HepG2 (cell line): ENCODE measurements around the gene MRPL20. TPM values are rescaled to one million over a fixed set of nuclear protein-coding genes. Genes with fewer than 3 reads are reported as not detected.

Experiments used
- ATAC-seq: fragments of 200-7000 bp; cut with Tn5 transposase; 3 replicates; pipeline ENCODE4 v1.9.1; 2020; ENCODE audit warnings: mild to moderate bottlenecking, moderate library complexity
- BruUV-seq: library from RNA; stranded (reverse); fragments of 400-500 nt; replicated peaks from 2 replicates; lab custom pipeline; 2021; lab: Mats Ljungman, UMichigan
- CTCF ChIA-PET: fragments of 300-600 bp; formaldehyde crosslinking; extraction: SDS; loops from one replicate; lab custom pipeline; 2021; ENCODE audit warnings: low total read pairs, inconsistent platforms, low intra/inter-chr PET ratio; lab: Yijun Ruan, JAX
- POLR2A ChIA-PET: fragments of 350-600 bp; sonication (Branson Sonifier 250); formaldehyde crosslinking; loops from one replicate; lab custom pipeline; 2020; ENCODE audit warnings: antibody characterized with exemption, inconsistent platforms; lab: Yijun Ruan, JAX
- DNase-seq: peaks from one replicate; pipeline ENCODE4 v3.0.0-alpha.2; 2015; ENCODE audit warnings: low spot score
- FAIRE-seq: peaks from 3 replicates; lab custom pipeline; 2011; peaks lifted over from hg19 to GRCh38; lab: Jason Lieb, UNC
- H2AFZ ChIP-seq: one replicate; pipeline ENCODE4 v1.6.1; 2011; ENCODE audit warnings: low read length, inconsistent platforms
- H3K27ac ChIP-seq: fragments of 300-600 bp; 3 replicates; pipeline ENCODE4 v1.8.0; 2011; ENCODE audit warnings: mixed run types, mild to moderate bottlenecking, mixed read lengths, low read length, inconsistent platforms; ENCODE audit not compliant: insufficient read depth; ENCODE audit errors: extremely low read length
- H3K27me3 ChIP-seq, 2 experiments: fragments of 200-600 bp in 1 of 2; 2 replicates in 1 of 2; 3 replicates in 1 of 2; pipeline versions ENCODE4 v1.6.0 to v1.8.0; 2011; ENCODE audit warnings: low read length in 2 of 2, mild to moderate bottlenecking in 2 of 2, moderate library complexity in 2 of 2, inconsistent platforms in 1 of 2; ENCODE audit not compliant: insufficient read depth in 2 of 2, control insufficient read depth in 1 of 2
- H3K36me3 ChIP-seq, 2 experiments: fragments of 200-600 bp in 1 of 2; replicated peaks in 1 of 2; 2 replicates in 1 of 2; 3 replicates in 1 of 2; pipeline versions ENCODE4 v1.5.1 to v1.8.0; 2011; ENCODE audit warnings: low read length in 2 of 2, inconsistent platforms in 1 of 2; ENCODE audit not compliant: insufficient read depth in 2 of 2, control insufficient read depth in 1 of 2
- H3K4me1 ChIP-seq: 2 replicates; pipeline ENCODE4 v1.5.1; 2012; ENCODE audit warnings: low read length, inconsistent platforms; ENCODE audit not compliant: insufficient read depth
- H3K4me2 ChIP-seq: 2 replicates; pipeline ENCODE4 v1.6.0; 2011; ENCODE audit warnings: low read depth, low read length, inconsistent platforms
- H3K4me3 ChIP-seq, 3 experiments: fragments of 200-600 bp in 1 of 3; sonication (generic), shearing (Covaris generic) in 1 of 3; replicated peaks in 1 of 3; 2 replicates each; pipeline ENCODE4 v1.5.1; 2011 to 2016; ENCODE audit warnings: low read length in 3 of 3, inconsistent platforms in 2 of 3, low read depth in 2 of 3, mild to moderate bottlenecking in 2 of 3, control low read depth in 1 of 3, mixed read lengths in 1 of 3; ENCODE audit not compliant: insufficient read depth in 1 of 3
- H3K79me2 ChIP-seq: one replicate; pipeline ENCODE4 v1.6.1; 2011; ENCODE audit warnings: low read length, inconsistent platforms; ENCODE audit not compliant: insufficient read depth
- H3K9ac ChIP-seq: 2 replicates; pipeline ENCODE4 v1.6.0; 2011; ENCODE audit warnings: mild to moderate bottlenecking, low read depth, low read length, inconsistent platforms; ENCODE audit not compliant: insufficient read depth
- H3K9me3 ChIP-seq: 2 replicates; pipeline ENCODE4 v1.5.1; 2012; ENCODE audit warnings: mild to moderate bottlenecking, low read length
- H4K20me1 ChIP-seq: 2 replicates; pipeline ENCODE4 v1.6.0; 2011; ENCODE audit warnings: inconsistent platforms, mild to moderate bottlenecking, low read length, moderate library complexity; ENCODE audit not compliant: insufficient read depth
- DR1 ChIP-seq: sonication (generic); formaldehyde crosslinking; IDR thresholded peaks from 2 replicates; pipeline ENCODE4 v1.8.0; 2021; ENCODE audit warnings: mild to moderate bottlenecking, missing genetic modification reagents, inconsistent platforms
- FOXC1 ChIP-seq: sonication (generic); formaldehyde crosslinking; IDR thresholded peaks from 2 replicates; pipeline ENCODE4 v1.8.0; 2022; ENCODE audit warnings: mild to moderate bottlenecking, missing genetic modification reagents, borderline replicate concordance
- JARID2 ChIP-seq: sonication (generic); formaldehyde crosslinking; IDR thresholded peaks from 2 replicates; pipeline ENCODE4 v1.8.1; 2023; ENCODE audit warnings: missing genetic modification reagents, inconsistent platforms; ENCODE audit not compliant: insufficient replicate concordance
- MTF2 ChIP-seq: sonication (generic); formaldehyde crosslinking; IDR thresholded peaks from 2 replicates; pipeline ENCODE4 v1.5.0; 2020; ENCODE audit warnings: missing genetic modification reagents, borderline replicate concordance
- NCOA1 ChIP-seq: sonication (generic); formaldehyde crosslinking; IDR thresholded peaks from 2 replicates; pipeline ENCODE4 v1.9.0; 2021; ENCODE audit warnings: missing genetic modification reagents
- TAF1 ChIP-seq: sonication (generic); formaldehyde crosslinking; IDR thresholded peaks from 2 replicates; pipeline ENCODE4 v1.4.0; 2020; ENCODE audit warnings: missing genetic modification reagents
- ZNF337 ChIP-seq: sonication (generic); formaldehyde crosslinking; IDR thresholded peaks from 2 replicates; pipeline ENCODE4 v1.5.1; 2020; ENCODE audit warnings: missing genetic modification reagents, low read depth, mild to moderate bottlenecking, borderline replicate concordance
- ZNF552 ChIP-seq: sonication (generic); formaldehyde crosslinking; IDR thresholded peaks from 2 replicates; pipeline ENCODE4 v1.9.0; 2022; ENCODE audit warnings: missing genetic modification reagents, mild to moderate bottlenecking, borderline replicate concordance
- ZNF761 ChIP-seq: sonication (generic); formaldehyde crosslinking; conservative IDR thresholded peaks from 2 replicates; pipeline ENCODE4 v1.4.0; 2020; ENCODE audit warnings: mild to moderate bottlenecking, missing genetic modification reagents
- WGBS: methylation state at CpG from one replicate; pipeline ENCODE4 v1.1.6; 2017; ENCODE audit warnings: low lambda C conversion rate; 5-methylcytosine and 5-hydroxymethylcytosine counted together
- in situ Hi-C: cut with HindIII; loops from 2 replicates; pipeline ENCODE4 v1.10.0; 2017; ENCODE audit warnings: low pct_unique_long_range_greater_than_20kb; ENCODE audit not compliant: extremely low pct_ligation_motif_present
- intact Hi-C: fragments of 100-400 bp; cut with micrococcal nuclease; formaldehyde crosslinking; loops from one replicate; pipeline ENCODE4 v1.10.0; 2022; ENCODE audit not compliant: unreplicated experiment
- polyA plus RNA-seq, 8 experiments: library from polyadenylated mRNA; depleted of rRNA in 3 of 8; stranded (reverse) in 7 of 8; unstranded in 1 of 8; fragments of >200 nt; fragmentation: Illumina TruSeq in 4 of 8; extraction: Trizol in 4 of 8; gene quantifications; 2 replicates each; pipeline versions ENCODE4 v1.2.1 to v1.2.3, GENCODE V29; 2011 to 2016; ENCODE audit warnings: low read depth in 4 of 8, missing spikeins in 1 of 8, mixed read lengths in 1 of 8; ENCODE audit not compliant: insufficient read depth in 1 of 8
- total RNA-seq, 5 experiments: library from RNA; depleted of rRNA; stranded (reverse); fragments of >200 nt; fragmentation: Illumina TruSeq; extraction: Trizol; gene quantifications; 2 replicates each; pipeline ENCODE4 v1.2.3, GENCODE V29; 2016; ENCODE audit warnings: low read depth in 1 of 5
- TF ChIP-seq, protein P1 (sequence below): sonication (generic); formaldehyde crosslinking; conservative IDR thresholded peaks from 2 replicates; pipeline ENCODE4 v1.8.1; 2023; ENCODE audit warnings: missing genetic modification reagents
- TF ChIP-seq, protein P2 (sequence below): sonication (generic); formaldehyde crosslinking; IDR thresholded peaks from 2 replicates; pipeline ENCODE4 v1.4.0; 2020; ENCODE audit warnings: mild to moderate bottlenecking, missing genetic modification reagents
- TF ChIP-seq, protein P3 (sequence below): sonication (generic); formaldehyde crosslinking; IDR thresholded peaks from 2 replicates; pipeline ENCODE4 v1.5.0; 2020; ENCODE audit warnings: missing genetic modification reagents

The MRPL20 gene
- total and polyA plus RNA-seq, 2 of the 13 experiments (the other 11 are each of a cell fraction or from before 2014, with no cell fraction given): 59.2 to 127 TPM

DNA sequence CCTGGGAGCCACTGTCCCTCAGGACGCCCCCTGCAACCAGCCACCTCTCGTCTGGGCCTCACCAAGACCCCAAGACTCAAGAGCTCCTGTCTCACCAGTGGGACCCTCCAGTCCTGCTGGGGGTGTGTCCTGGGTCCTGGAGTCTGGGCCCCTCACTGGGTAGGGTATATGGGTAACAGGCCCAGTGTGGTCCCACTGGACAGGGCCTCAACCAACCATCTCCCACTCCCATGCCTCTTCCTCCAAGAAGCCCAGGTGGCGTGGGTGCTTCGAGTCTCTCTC, 27.7 kb upstream of the MRPL20 start:
- intact Hi-C loops (no loop called here), in situ Hi-C loops (loop anchor here (5.0 kb wide), 1 partner anchor 32 kb away; no protein-coding TSS in a partner anchor)
- Histone ChIP-seq H3K9me3 (no peaks in the 10 kb centered on the region), H3K4me3 (peak overlapping the region; percentile 72 to 88 (median 84)), H3K27me3 (no peaks in the 10 kb centered on the region), H4K20me1 (no peaks in the 10 kb centered on the region), H3K27ac (peak overlapping the region; percentile 94), H2AFZ (no peak overlapping the region), H3K4me2 (peak overlapping the region; percentile 89), H3K79me2 (peaks cover 31% of the 10 kb centered on the region), H3K36me3 (no peaks in the 10 kb centered on the region; a peak in 1 of 5 replicates), H3K4me1 (peaks cover 57% of the 10 kb centered on the region), H3K9ac (peak overlapping the region; percentile 85)
- TF ChIP-seq, protein P1, sequence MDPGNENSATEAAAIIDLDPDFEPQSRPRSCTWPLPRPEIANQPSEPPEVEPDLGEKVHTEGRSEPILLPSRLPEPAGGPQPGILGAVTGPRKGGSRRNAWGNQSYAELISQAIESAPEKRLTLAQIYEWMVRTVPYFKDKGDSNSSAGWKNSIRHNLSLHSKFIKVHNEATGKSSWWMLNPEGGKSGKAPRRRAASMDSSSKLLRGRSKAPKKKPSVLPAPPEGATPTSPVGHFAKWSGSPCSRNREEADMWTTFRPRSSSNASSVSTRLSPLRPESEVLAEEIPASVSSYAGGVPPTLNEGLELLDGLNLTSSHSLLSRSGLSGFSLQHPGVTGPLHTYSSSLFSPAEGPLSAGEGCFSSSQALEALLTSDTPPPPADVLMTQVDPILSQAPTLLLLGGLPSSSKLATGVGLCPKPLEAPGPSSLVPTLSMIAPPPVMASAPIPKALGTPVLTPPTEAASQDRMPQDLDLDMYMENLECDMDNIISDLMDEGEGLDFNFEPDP: peak; percentile 90; the same call in 1 of the 2 replicates
- TF ChIP-seq TAF1 (CRISPR knock-in tag) (no peak), ZNF552 (no peak), NCOA1 (0 out of 2 replicates have a peak, but pooled peaks have one; percentile 66), DR1 (CRISPR knock-in tag) (0 out of 2 replicates have a peak, but pooled peaks have one; percentile 6), FOXC1 (CRISPR knock-in tag) (0 out of 2 replicates have a peak, but pooled peaks have one; percentile 16), ZNF761 (CRISPR knock-in tag) (0 out of 2 replicates have a peak, but pooled peaks have one; percentile 34), JARID2 (CRISPR knock-in tag) (peak; percentile 41), MTF2 (peak; percentile 73; the same call in 1 of the 2 replicates), ZNF337 (CRISPR knock-in tag) (0 out of 2 replicates have a peak, but pooled peaks have one; percentile 15)
- TF ChIP-seq, protein P2, sequence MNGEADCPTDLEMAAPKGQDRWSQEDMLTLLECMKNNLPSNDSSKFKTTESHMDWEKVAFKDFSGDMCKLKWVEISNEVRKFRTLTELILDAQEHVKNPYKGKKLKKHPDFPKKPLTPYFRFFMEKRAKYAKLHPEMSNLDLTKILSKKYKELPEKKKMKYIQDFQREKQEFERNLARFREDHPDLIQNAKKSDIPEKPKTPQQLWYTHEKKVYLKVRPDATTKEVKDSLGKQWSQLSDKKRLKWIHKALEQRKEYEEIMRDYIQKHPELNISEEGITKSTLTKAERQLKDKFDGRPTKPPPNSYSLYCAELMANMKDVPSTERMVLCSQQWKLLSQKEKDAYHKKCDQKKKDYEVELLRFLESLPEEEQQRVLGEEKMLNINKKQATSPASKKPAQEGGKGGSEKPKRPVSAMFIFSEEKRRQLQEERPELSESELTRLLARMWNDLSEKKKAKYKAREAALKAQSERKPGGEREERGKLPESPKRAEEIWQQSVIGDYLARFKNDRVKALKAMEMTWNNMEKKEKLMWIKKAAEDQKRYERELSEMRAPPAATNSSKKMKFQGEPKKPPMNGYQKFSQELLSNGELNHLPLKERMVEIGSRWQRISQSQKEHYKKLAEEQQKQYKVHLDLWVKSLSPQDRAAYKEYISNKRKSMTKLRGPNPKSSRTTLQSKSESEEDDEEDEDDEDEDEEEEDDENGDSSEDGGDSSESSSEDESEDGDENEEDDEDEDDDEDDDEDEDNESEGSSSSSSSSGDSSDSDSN (CRISPR knock-in tag): no peak
- TF ChIP-seq, protein P3, sequence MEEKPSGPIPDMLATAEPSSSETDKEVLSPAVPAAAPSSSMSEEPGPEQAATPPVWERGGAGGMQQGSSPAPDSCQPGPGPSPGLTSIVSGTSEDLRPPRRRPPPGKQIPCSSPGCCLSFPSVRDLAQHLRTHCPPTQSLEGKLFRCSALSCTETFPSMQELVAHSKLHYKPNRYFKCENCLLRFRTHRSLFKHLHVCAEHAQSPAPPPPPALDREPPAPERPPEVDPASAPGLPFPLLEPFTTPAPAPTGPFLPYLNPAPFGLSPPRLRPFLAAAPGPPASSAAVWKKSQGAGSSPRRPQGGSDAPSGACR (CRISPR knock-in tag): peak; percentile 51; the same call in 1 of the 2 replicates
- no TSS peak for BruUV-seq
- ChIA-PET CTCF (no interaction called here), POLR2A (interaction anchor here (0.9 to 11.0 kb wide), 8 partner anchors 11 to 334 kb away, joined by 3 to 355 read pairs (median 16); partner anchors contain the start of genes ANKRD65, AURKAIP1, CCNL2 and MRPL20)
- no peak for DNase-seq
- ATAC-seq: no peak
- no peak for FAIRE-seq
- WGBS: 0% methylated on average over 2 of the region's 4 CpGs
